IPS DF 6.9 (cell line): ENCODE results near the gene CAD.

ENCODE experiments used
- DNase-seq: peaks from one replicate; pipeline ENCODE4 v3.0.0-alpha.2; 2013; ENCODE audit warnings: low read depth, low spot score
- H3K27ac ChIP-seq: one replicate; pipeline ENCODE4 v1.5.1; 2013; ENCODE audit warnings: low read length, control low read depth
- H3K27me3 ChIP-seq: 2 replicates; pipeline ENCODE4 v1.6.1; 2013; ENCODE audit warnings: mild to moderate bottlenecking, low read length; ENCODE audit not compliant: control insufficient read depth, insufficient read depth
- H3K36me3 ChIP-seq: 2 replicates; pipeline ENCODE4 v1.6.1; 2013; ENCODE audit warnings: low read length; ENCODE audit not compliant: control insufficient read depth, insufficient read depth
- H3K4me1 ChIP-seq: 2 replicates; pipeline ENCODE4 v1.6.1; 2013; ENCODE audit warnings: low read length; ENCODE audit not compliant: control insufficient read depth, insufficient read depth
- H3K4me3 ChIP-seq: 2 replicates; pipeline ENCODE4 v1.5.1; 2013; ENCODE audit warnings: mild to moderate bottlenecking, low read length
- H3K9me3 ChIP-seq: 2 replicates; pipeline ENCODE4 v1.6.1; 2013; ENCODE audit warnings: low read length, inconsistent platforms; ENCODE audit not compliant: control insufficient read depth, insufficient read depth
- WGBS: extraction: QIAGEN DNeasy Blood & Tissue Kit; methylation state at CpG from one replicate; pipeline ENCODE4 v1.1.7; 2013; ENCODE audit warnings: mixed read lengths, missing lambda C conversion rate; ENCODE audit not compliant: insufficient read length, insufficient coverage; 5-methylcytosine and 5-hydroxymethylcytosine counted together

The CAD gene

GRCh38 chr2:27256855-27257454 lies 39.8 kb downstream of the CAD start:
- Histone ChIP-seq H3K27ac (no peak overlapping the region), H3K9me3 (no peaks in the 10 kb centered on the region), H3K36me3 (no peaks in the 10 kb centered on the region), H3K27me3 (peaks cover 14% of the 10 kb centered on the region), H3K4me3 (no peak overlapping the region), H3K4me1 (peaks cover 4% of the 10 kb centered on the region)
- DNase-seq: no peak
- WGBS: no CpG with 5 or more reads among the region's 7 CpGs

DNA sequence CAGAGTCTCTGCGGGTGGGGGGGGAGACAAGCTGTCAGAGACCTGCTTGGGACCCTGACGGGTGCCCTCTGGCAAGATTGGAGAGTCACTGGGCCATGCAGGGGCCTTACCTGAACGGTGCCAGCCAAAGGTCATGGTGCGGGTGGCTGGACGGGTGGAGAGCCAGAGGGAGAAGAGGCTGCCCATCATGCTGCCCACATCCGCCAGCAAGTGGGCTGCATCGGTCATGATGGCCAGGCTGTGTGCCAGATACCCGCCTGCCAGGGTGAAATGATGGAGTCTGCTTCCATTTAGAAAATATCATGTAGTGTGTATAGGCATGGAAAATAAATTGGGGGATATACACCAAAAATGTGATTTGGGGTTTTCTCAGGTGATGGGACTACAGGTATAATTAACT lies 40.9 kb downstream of the CAD start:
- Histone ChIP-seq H3K9me3 (no peaks in the 10 kb centered on the region), H3K4me3 (no peak overlapping the region), H3K4me1 (peaks cover 4% of the 10 kb centered on the region; the same call in 1 of the 2 replicates), H3K36me3 (no peaks in the 10 kb centered on the region), H3K27me3 (peaks cover 14% of the 10 kb centered on the region), H3K27ac (no peak overlapping the region)
- no CpG with 5 or more reads among the region's 8 CpGs for WGBS
- DNase-seq: no peak

DNA sequence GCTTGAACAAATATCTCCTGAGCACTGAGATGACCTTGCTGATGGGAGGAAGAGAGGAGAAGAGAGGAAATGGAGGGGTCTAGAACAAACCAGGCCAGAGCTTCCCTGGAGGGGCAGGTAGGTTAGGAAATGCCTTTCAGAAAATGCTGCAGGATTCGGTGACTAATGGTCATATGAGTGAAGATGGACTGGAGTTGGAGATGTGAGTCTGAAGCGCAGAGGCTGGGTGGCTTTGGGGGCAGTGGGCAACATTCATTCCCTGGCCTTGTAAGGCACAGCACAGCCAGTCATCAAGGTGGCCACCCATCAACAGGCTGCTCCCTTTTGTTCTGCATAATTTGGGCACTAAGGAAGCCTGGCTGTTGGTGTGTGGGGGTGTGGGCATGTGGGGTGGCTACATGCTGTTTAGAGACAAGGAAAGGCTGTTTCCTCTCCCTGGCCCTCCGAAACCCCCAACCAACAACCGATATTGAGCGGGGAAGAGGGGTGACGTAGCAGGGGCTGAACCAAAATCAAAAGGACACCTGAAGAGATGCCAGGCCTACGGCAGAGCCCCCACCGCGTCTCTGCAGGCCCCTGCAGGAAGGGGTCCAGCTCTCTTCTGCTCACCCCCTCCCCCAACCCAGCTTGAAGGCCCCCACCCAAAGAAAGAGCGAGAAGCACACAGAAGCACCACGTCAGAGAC lies 44.2 kb downstream of the CAD start:
- H3K27me3 ChIP-seq: peaks cover 40% of the 10 kb centered on the region
- no peak overlapping the region for H3K27ac ChIP-seq
- DNase-seq: no peak
- no CpG with 5 or more reads among the region's 11 CpGs for WGBS
- peak overlapping the region; percentile 81; the same call in 1 of the 2 replicates for H3K4me3 ChIP-seq
- H3K4me1 ChIP-seq: peaks cover 4% of the 10 kb centered on the region; the same call in 1 of the 2 replicates
- no peaks in the 10 kb centered on the region for H3K36me3 ChIP-seq
- H3K9me3 ChIP-seq: no peaks in the 10 kb centered on the region

DNA sequence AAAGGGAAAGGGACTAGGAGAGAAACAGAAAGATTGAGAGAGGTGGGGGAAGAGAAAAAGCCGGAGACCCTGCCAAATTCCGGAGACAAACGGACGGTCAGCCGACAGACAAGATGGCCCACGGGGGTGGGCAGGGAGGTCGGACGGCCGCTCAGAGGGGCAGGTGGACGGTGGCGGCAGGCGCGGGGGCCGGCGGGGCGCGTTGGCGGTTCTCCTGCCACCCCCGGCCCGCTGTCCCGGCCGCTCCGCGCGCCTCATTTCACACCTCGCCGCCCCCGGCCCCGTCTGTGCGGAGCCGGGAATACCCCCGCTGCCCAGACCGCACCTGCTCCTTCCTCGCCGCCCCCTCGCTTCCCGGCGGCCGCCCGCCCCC lies 44.7 kb downstream of the CAD start:
- peaks cover 4% of the 10 kb centered on the region; the same call in 1 of the 2 replicates for H3K4me1 ChIP-seq
- no peak for DNase-seq
- WGBS: no CpG with 5 or more reads among the region's 40 CpGs
- peaks cover 40% of the 10 kb centered on the region for H3K27me3 ChIP-seq
- no peaks in the 10 kb centered on the region for H3K36me3 ChIP-seq
- no peaks in the 10 kb centered on the region for H3K9me3 ChIP-seq
- peak overlapping the region; percentile 81; the same call in 1 of the 2 replicates for H3K4me3 ChIP-seq
- no peak overlapping the region for H3K27ac ChIP-seq

DNA sequence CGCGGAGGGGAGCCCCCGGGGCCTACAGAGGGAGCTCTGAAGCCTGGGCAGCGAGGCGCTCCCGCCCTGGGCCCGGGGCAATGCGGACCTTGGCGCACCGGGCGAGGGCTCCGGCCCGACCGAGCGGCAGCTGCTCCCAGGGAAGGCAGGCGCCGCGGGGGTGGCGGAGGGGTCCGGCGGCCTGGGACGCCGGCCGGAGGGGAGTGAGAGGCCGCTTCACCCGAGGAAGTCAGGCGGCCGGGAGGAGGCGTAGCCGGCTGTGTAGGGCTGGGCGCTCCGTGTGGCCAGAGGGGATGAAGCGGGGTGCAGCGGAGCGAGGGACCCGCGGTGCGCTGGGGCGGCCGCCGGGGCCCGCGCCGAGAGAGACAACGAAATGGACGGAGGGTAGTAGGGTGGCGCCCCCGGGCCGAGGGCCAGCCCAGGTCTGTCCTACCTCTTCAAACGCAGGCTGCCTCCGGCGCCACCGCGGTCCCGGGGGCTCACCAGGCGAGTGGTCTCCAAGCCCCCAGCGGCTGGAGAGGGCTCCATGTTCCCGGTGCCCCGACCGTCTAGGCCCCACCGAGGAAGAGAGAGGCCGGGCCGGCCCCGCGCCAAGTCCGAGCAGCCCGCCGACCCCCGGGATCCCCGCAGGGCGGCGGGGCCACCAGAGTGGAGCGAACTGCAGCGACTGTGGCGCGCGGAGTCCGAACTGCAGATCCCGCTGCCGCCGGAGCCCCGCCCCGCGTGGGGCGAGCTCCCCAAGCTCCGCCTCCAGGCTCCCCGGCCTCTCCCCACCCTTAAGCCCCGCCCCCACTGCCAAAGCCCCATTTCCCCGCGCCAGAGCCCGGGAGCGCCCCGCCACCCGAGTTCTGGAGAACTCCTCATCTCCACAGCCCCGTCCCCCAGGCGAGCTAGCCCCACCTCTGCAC lies 45.5 kb downstream of the CAD start, which contains the start of gene SLC30A3:
Gene SLC30A3 (minus strand): TSS at position 669 of the 908 bp plus-strand sequence. CDS start 141 bp downstream, at position 528.
- no peak for DNase-seq
- Histone ChIP-seq H3K36me3 (no peaks in the 10 kb centered on the region), H3K4me1 (peaks cover 4% of the 10 kb centered on the region; the same call in 1 of the 2 replicates), H3K27me3 (peaks cover 40% of the 10 kb centered on the region), H3K9me3 (no peaks in the 10 kb centered on the region), H3K27ac (no peak within 1 kb of the TSS), H3K4me3 (peak within 1 kb of the TSS; percentile 81)
- no CpG with 5 or more reads among the region's 96 CpGs for WGBS

- peak overlapping the region; percentile 81; the same call in 1 of the 2 replicates for H3K4me3 ChIP-seq
- no peaks in the 10 kb centered on the region for H3K9me3 ChIP-seq
- peaks cover 4% of the 10 kb centered on the region; the same call in 1 of the 2 replicates for H3K4me1 ChIP-seq
- no peaks in the 10 kb centered on the region for H3K36me3 ChIP-seq
- H3K27me3 ChIP-seq: peaks cover 40% of the 10 kb centered on the region
- H3K27ac ChIP-seq: no peak overlapping the region
- no peak for DNase-seq
- no CpG with 5 or more reads among the region's 46 CpGs for WGBS
Measured at GRCh38 chr2:27263287-27264252, 46.4 kb downstream of the CAD start.

DNA sequence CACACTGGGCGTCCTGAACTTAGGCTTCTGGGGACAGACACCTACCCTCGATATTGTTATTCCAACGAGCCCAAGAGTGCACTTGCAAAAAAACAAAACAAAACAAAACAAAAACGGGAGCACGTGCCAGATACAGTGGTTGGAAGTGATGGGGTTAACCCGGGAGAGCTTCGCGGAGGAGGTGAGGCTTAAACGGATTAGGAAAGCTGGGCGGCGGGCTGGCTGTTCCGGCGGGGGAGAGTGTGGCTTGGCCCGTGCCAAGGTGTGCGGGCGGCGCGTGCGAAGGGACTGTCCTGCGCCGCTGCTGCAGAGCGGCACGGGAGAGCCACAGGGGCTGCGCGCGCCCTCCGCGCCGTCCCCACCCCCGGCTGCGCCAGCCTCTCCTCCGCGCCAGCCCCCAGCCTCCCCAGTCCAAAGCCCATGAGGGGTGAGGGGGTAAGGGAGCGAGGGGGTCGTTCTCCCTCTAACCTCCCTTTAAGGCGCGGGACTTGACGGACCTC lies 47.1 kb downstream of the CAD start:
- Histone ChIP-seq H3K27me3 (peaks cover 40% of the 10 kb centered on the region), H3K27ac (no peak overlapping the region), H3K4me1 (peaks cover 4% of the 10 kb centered on the region; the same call in 1 of the 2 replicates), H3K36me3 (no peaks in the 10 kb centered on the region), H3K9me3 (no peaks in the 10 kb centered on the region), H3K4me3 (peak overlapping the region; percentile 38; the same call in 1 of the 2 replicates)
- no CpG with 5 or more reads among the region's 38 CpGs for WGBS
- no peak for DNase-seq

GRCh38 chr2:27264753-27265535 lies 47.8 kb downstream of the CAD start:
- no peak overlapping the region for H3K27ac ChIP-seq
- peaks cover 40% of the 10 kb centered on the region for H3K27me3 ChIP-seq
- no peaks in the 10 kb centered on the region for H3K36me3 ChIP-seq
- peak overlapping the region; percentile 38; the same call in 1 of the 2 replicates for H3K4me3 ChIP-seq
- H3K9me3 ChIP-seq: no peaks in the 10 kb centered on the region
- peaks cover 4% of the 10 kb centered on the region; the same call in 1 of the 2 replicates for H3K4me1 ChIP-seq
- no peak for DNase-seq
- no CpG with 5 or more reads among the region's 56 CpGs for WGBS

DNA sequence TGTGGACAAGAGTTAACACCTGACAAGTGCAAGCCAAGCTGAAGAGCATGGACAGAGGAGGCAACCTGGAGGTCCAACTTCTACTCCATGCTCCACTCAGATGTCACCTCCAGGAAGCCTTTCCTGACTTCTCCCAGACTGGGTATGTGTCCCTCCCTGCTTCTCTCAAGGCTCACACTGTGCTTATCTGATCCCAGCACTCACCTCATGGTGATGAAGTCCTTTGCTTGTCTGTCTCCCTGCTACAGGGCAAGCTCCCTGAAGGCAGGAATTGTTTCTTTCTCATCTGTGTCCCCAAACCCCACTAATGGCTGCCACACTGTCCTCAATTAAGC lies 48.3 kb downstream of the CAD start:
- Histone ChIP-seq H3K27me3 (peaks cover 40% of the 10 kb centered on the region), H3K9me3 (no peaks in the 10 kb centered on the region), H3K36me3 (no peaks in the 10 kb centered on the region), H3K4me3 (no peak overlapping the region), H3K27ac (no peak overlapping the region), H3K4me1 (peaks cover 4% of the 10 kb centered on the region; the same call in 1 of the 2 replicates)
- no peak for DNase-seq
